Putamen (tissue), 1 donor: ENCODE results near the gene NFATC2IP.
"Not testable (repeated sequence)": the region's sequence is repeated elsewhere in the genome, so short reads cannot be mapped to it uniquely, and the experiment has no call there.

ENCODE experiments used
- DNase-seq: peaks from one replicate; pipeline ENCODE4 v3.0.0-alpha.2; 2016; ENCODE audit warnings: low spot score

The NFATC2IP gene

GRCh38 chr16:28999577-28999976, 48.8 kb downstream of the NFATC2IP start:
- no peak for DNase-seq

GRCh38 chr16:29000019-29000418, 49.3 kb downstream of the NFATC2IP start:
- DNase-seq: no peak

GRCh38 chr16:29004496-29005139, 53.9 kb downstream of the NFATC2IP start:
- not testable (repeated sequence) for DNase-seq

- DNase-seq: no peak
Observed at GRCh38 chr16:29007730-29008593, 57.2 kb downstream of the NFATC2IP start.

GRCh38 chr16:29009050-29009837, 58.5 kb downstream of the NFATC2IP start:
- no peak for DNase-seq

GRCh38 chr16:29009838-29010166, 59.1 kb downstream of the NFATC2IP start:
- DNase-seq: no peak

GRCh38 chr16:29011112-29011511, 60.4 kb downstream of the NFATC2IP start:
- DNase-seq: no peak

- no peak for DNase-seq
Observed at GRCh38 chr16:29011851-29012250, 61.1 kb downstream of the NFATC2IP start.

- DNase-seq: no peak
Observed at GRCh38 chr16:29012913-29013553, 62.3 kb downstream of the NFATC2IP start.

GRCh38 chr16:29014561-29015069, 63.9 kb downstream of the NFATC2IP start:
- DNase-seq: no peak
